OCI-LY7 (cell line): ENCODE results near the gene PRKG1. TPM values are rescaled to one million over a fixed set of nuclear protein-coding genes. Genes with fewer than 3 reads are reported as not detected.

Experiments
- BruUV-seq: library from RNA; stranded (reverse); fragments of 400-500 nt; replicated peaks from 2 replicates; lab custom pipeline; 2021; lab: Mats Ljungman, UMichigan
- CTCF ChIA-PET: fragments of 300-600 bp; sonication (Branson Sonifier 250); formaldehyde crosslinking; loops from one replicate; lab custom pipeline; 2022; ENCODE audit warnings: antibody characterized with exemption; ENCODE audit not compliant: unreplicated experiment; lab: Charles Lee
- POLR2A ChIA-PET: fragments of 300-600 bp; sonication (Branson Sonifier 250); formaldehyde crosslinking; loops from one replicate; lab custom pipeline; 2022; ENCODE audit warnings: antibody characterized with exemption; lab: Charles Lee
- DNase-seq: peaks from one replicate; pipeline ENCODE4 v3.0.0-alpha.2; 2015; ENCODE audit warnings: low spot score
- H2AFZ ChIP-seq: fragments of 200-600 bp; sonication (generic), shearing (Covaris generic); 2 replicates; pipeline ENCODE4 v1.6.1; 2014; ENCODE audit warnings: mild to moderate bottlenecking, antibody characterized with exemption, low read length, moderate library complexity
- H3K27ac ChIP-seq: fragments of 200-600 bp; sonication (generic); 2 replicates; pipeline ENCODE4 v1.5.1; 2014; ENCODE audit warnings: mixed run types, low read depth, mild to moderate bottlenecking, moderate library complexity, low read length, inconsistent platforms; ENCODE audit not compliant: poor library complexity, severe bottlenecking
- H3K36me3 ChIP-seq: fragments of 200-600 bp; sonication (generic); 2 replicates; pipeline ENCODE4 v1.6.1; 2014; ENCODE audit warnings: mild to moderate bottlenecking, antibody characterized with exemption, low read length, moderate library complexity, mixed read lengths; ENCODE audit not compliant: insufficient read depth
- H3K4me1 ChIP-seq: fragments of 200-600 bp; sonication (generic); 2 replicates; pipeline ENCODE4 v1.5.1; 2014; ENCODE audit warnings: mild to moderate bottlenecking, low read length; ENCODE audit not compliant: insufficient read depth, poor library complexity, severe bottlenecking
- H3K4me2 ChIP-seq: fragments of 200-600 bp; sonication (generic); 2 replicates; pipeline ENCODE4 v1.6.1; 2014; ENCODE audit warnings: mild to moderate bottlenecking, low read length
- H3K4me3 ChIP-seq: fragments of 200-600 bp; sonication (generic); 2 replicates; pipeline ENCODE4 v1.5.1; 2014; ENCODE audit warnings: mild to moderate bottlenecking, low read depth, low read length; ENCODE audit not compliant: poor library complexity, severe bottlenecking
- H3K79me2 ChIP-seq: fragments of 200-600 bp; sonication (generic); 2 replicates; pipeline ENCODE4 v1.6.1; 2016; ENCODE audit warnings: low read depth, mild to moderate bottlenecking, low read length, moderate library complexity, mixed read lengths; ENCODE audit not compliant: insufficient read depth
- H3K9me2 ChIP-seq: fragments of 200-600 bp; sonication (generic); 2 replicates; pipeline ENCODE4 v1.6.1; 2016; ENCODE audit warnings: mild to moderate bottlenecking, low read length, mixed read lengths; ENCODE audit not compliant: insufficient read depth
- H3K9me3 ChIP-seq: fragments of 200-600 bp; sonication (generic); 2 replicates; pipeline ENCODE4 v1.6.1; 2014; ENCODE audit warnings: mild to moderate bottlenecking, mixed run types, low read length, mixed read lengths
- H4K20me1 ChIP-seq: fragments of 200-600 bp; sonication (generic); 2 replicates; pipeline ENCODE4 v1.6.1; 2014; ENCODE audit warnings: mild to moderate bottlenecking, antibody characterized with exemption, low read length, moderate library complexity, mixed read lengths; ENCODE audit not compliant: insufficient read depth
- CTCF ChIP-seq: fragments of 200-600 bp; sonication (generic); conservative IDR thresholded peaks from 2 replicates; pipeline ENCODE4 v1.5.1; 2014; ENCODE audit warnings: mild to moderate bottlenecking, antibody characterized with exemption, low read length, moderate library complexity, mixed read lengths
- EZH2phosphoT487 ChIP-seq: fragments of 200-600 bp; sonication (generic); IDR thresholded peaks from 2 replicates; pipeline ENCODE4 v1.6.1; 2018; ENCODE audit warnings: low read depth, borderline replicate concordance, mild to moderate bottlenecking, mixed run types, antibody characterized with exemption, low read length, moderate library complexity, mixed read lengths
- intact Hi-C: fragments of 100-400 bp; cut with micrococcal nuclease; formaldehyde crosslinking; loops from one replicate; pipeline ENCODE4 v1.10.0; 2022; ENCODE audit not compliant: unreplicated experiment
- total RNA-seq, 2 experiments: library from RNA; depleted of rRNA in 1 of 2; stranded (reverse); fragments of >200 nt in 1 of 2; shearing (Covaris generic) in 1 of 2; gene quantifications; 2 replicates each; pipeline ENCODE4 v1.2.3, GENCODE V29; 2014 to 2022

PRKG1 gene
- total RNA-seq, 2 experiments from 2014 or later: not detected

GRCh38 chr10:51698473-51699063, 624.3 kb downstream of the PRKG1 start:
- peak overlapping the region; percentile 97; the same call in 1 of the 2 replicates for H2AFZ ChIP-seq
- DNase-seq: no peak
- ChIA-PET POLR2A (interaction anchor here (0.7 kb wide), 1 partner anchor 75 kb away, joined by 3 read pairs; no protein-coding TSS in a partner anchor), CTCF (no interaction called here)
- no peak for TF ChIP-seq CTCF
- intact Hi-C loops: no loop called here
- peaks cover 44% of the 10 kb centered on the region for H4K20me1 ChIP-seq
- BruUV-seq: no TSS peak
- no peaks in the 10 kb centered on the region for H3K9me2 ChIP-seq
- H3K4me3 ChIP-seq: peak overlapping the region; percentile 97
- H3K4me2 ChIP-seq: peak overlapping the region; percentile 85
- H3K4me1 ChIP-seq: peaks cover 36% of the 10 kb centered on the region
- peak overlapping the region; percentile 73 for H3K27ac ChIP-seq
- H3K9me3 ChIP-seq: no peaks in the 10 kb centered on the region
- peaks cover 37% of the 10 kb centered on the region for H3K79me2 ChIP-seq
- peaks cover 45% of the 10 kb centered on the region for H3K36me3 ChIP-seq

GRCh38 chr10:51699145-51699474, 624.8 kb downstream of the PRKG1 start:
- H3K36me3 ChIP-seq: peaks cover 42% of the 10 kb centered on the region
- TF ChIP-seq CTCF (no peak), EZH2phosphoT487 (no peak)
- peak overlapping the region; percentile 97 for H3K4me3 ChIP-seq
- H3K4me2 ChIP-seq: peak overlapping the region; percentile 85
- CTCF ChIA-PET: no interaction called here
- TSS peak; percentile 69 for BruUV-seq
- DNase-seq: no peak
- peaks cover 36% of the 10 kb centered on the region for H3K4me1 ChIP-seq
- no peaks in the 10 kb centered on the region for H3K9me3 ChIP-seq
- H3K9me2 ChIP-seq: no peaks in the 10 kb centered on the region
- H4K20me1 ChIP-seq: peaks cover 44% of the 10 kb centered on the region
- intact Hi-C loops: no loop called here
- H2AFZ ChIP-seq: peak overlapping the region; percentile 97
- H3K79me2 ChIP-seq: peaks cover 37% of the 10 kb centered on the region
- H3K27ac ChIP-seq: peak overlapping the region; percentile 73
- POLR2A ChIA-PET: interaction anchor here (0.7 kb wide), 1 partner anchor 75 kb away, joined by 3 read pairs; no protein-coding TSS in a partner anchor

- peak within 1 kb of the TSS; percentile 97 for H2AFZ ChIP-seq
- TF ChIP-seq EZH2phosphoT487: no peak
- no peak for TF ChIP-seq CTCF
- peak; percentile 97 for DNase-seq
- H3K4me3 ChIP-seq: peak within 1 kb of the TSS; percentile 97
- H3K4me1 ChIP-seq: peaks cover 36% of the 10 kb centered on the region
- H3K9me2 ChIP-seq: no peaks in the 10 kb centered on the region
- H4K20me1 ChIP-seq: peaks cover 40% of the 10 kb centered on the region
- peak within 1 kb of the TSS; percentile 85 for H3K4me2 ChIP-seq
- H3K27ac ChIP-seq: peak within 1 kb of the TSS; percentile 73
- H3K79me2 ChIP-seq: peaks cover 37% of the 10 kb centered on the region
- H3K9me3 ChIP-seq: no peaks in the 10 kb centered on the region
- peaks cover 37% of the 10 kb centered on the region for H3K36me3 ChIP-seq
- no TSS peak for BruUV-seq
- CTCF ChIA-PET: no interaction called here
- intact Hi-C loops: no loop called here
- POLR2A ChIA-PET: interaction anchor here (0.5 to 0.8 kb wide), 4 partner anchors 8 to 66 kb away, joined by 3 to 7 read pairs (median 3); no protein-coding TSS in a partner anchor
These were observed 625.4 kb downstream of the PRKG1 start, which contains the start of gene CSTF2T for GRCh38 chr10:51699475-51700227. CSTF2T (minus strand) TSS chr10:51699595; CDS start chr10:51699549, 46 bp downstream.
